Measurements from ENCODE around the gene XPO6. TPM values are rescaled to one million over a fixed set of nuclear protein-coding genes. Genes with fewer than 3 reads are reported as not detected.

XPO6 gene
- total and polyA plus RNA-seq, 4 donors: 27.5 to 50.0 (median 36.0) TPM

GRCh38 chr16:28092721-28093384 is 118.9 kb downstream of the XPO6 start:
- Histone ChIP-seq H3K27me3 (ENCODE audit: control insufficient read depth in 4 of 4, insufficient read depth in 4 of 4, low read length in 3 of 4) (no peaks in the 10 kb centered on the region), H3K36me3 (ENCODE audit: control insufficient read depth in 4 of 4, insufficient read depth in 3 of 4, low read depth in 1 of 4, low read length in 3 of 4) (peaks cover 0 to 6% (median 2%) of the 10 kb centered on the region in 4 donors), H3K4me3 (ENCODE audit: low read depth in 1 of 3, low read length in 3 of 3) (no peak overlapping the region), H3K9me3 (ENCODE audit: control insufficient read depth in 4 of 4, low read length in 3 of 4) (no peaks in the 10 kb centered on the region), H3K4me1 (ENCODE audit: control insufficient read depth in 4 of 4, insufficient read depth in 4 of 4, low read length in 3 of 4) (peaks cover 0 to 5% (median 2%) of the 10 kb centered on the region in 4 donors), H3K9ac (ENCODE audit: low read depth in 1 of 2, low read length in 2 of 2) (no peak overlapping the region), H3K27ac (ENCODE audit: low read depth in 1 of 2, low read length in 2 of 2) (no peak overlapping the region)
- DNase-seq (ENCODE audit: low spot score): no peak
- TF ChIP-seq YY1 (IDR thresholded peaks at IDR 0.05) (no peak), MAX (IDR thresholded peaks at IDR 0.05) (no peak), REST (IDR thresholded peaks at IDR 0.05) (no peak), EGR1 (IDR thresholded peaks at IDR 0.05; ENCODE audit: low read depth in 2 of 2) (no peak), GABPA (IDR thresholded peaks at IDR 0.05 in 1 of 2, conservative IDR thresholded peaks at IDR 0.05 in 1 of 2) (no peak), FOXA2 (IDR thresholded peaks at IDR 0.05) (no peak), TAF1 (conservative IDR thresholded peaks at IDR 0.05) (no peak), FOXA1 (IDR thresholded peaks at IDR 0.05) (no peak), SP1 (IDR thresholded peaks at IDR 0.05) (no peak), NR2F2 (IDR thresholded peaks at IDR 0.05) (no peak), CTCF (IDR thresholded peaks at IDR 0.05; ENCODE audit: low read depth, low read length, missing input control) (no peak), RAD21 (IDR thresholded peaks at IDR 0.05) (no peak), RXRA (IDR thresholded peaks at IDR 0.05) (no peak), HNF4G (IDR thresholded peaks at IDR 0.05) (no peak), ZBTB33 (IDR thresholded peaks at IDR 0.05) (no peak), JUND (IDR thresholded peaks at IDR 0.05) (no peak), ATF3 (IDR thresholded peaks at IDR 0.05) (no peak), HNF4A (conservative IDR thresholded peaks at IDR 0.05) (no peak)
- WGBS: 91% methylated on average over 17 of the region's 17 CpGs
